H1 (cell line): ENCODE results near the gene HOXD11. TPM values are rescaled to one million over a fixed set of nuclear protein-coding genes. Genes with fewer than 3 reads are reported as not detected.

Source experiments
- CTCF ChIA-PET: fragments of 300-600 bp; sonication (Branson Sonifier 250); formaldehyde crosslinking; loops from one replicate; lab custom pipeline; 2021; ENCODE audit not compliant: partially characterized antibody; lab: Charles Lee
- POLR2A ChIA-PET: fragments of 300-600 bp; sonication (Branson Sonifier 250); formaldehyde crosslinking; loops from one replicate; lab custom pipeline; 2021; ENCODE audit warnings: inconsistent platforms; ENCODE audit not compliant: partially characterized antibody; lab: Charles Lee
- DNase-seq, 2 experiments: peaks; one replicate each; pipeline versions ENCODE4 v3.0.0 to v3.0.0-alpha.2; 2010 to 2022; ENCODE audit warnings: low spot score in 2 of 2, low read depth in 1 of 2, mixed read lengths in 1 of 2
- FAIRE-seq: peaks from 2 replicates; lab custom pipeline; 2011; peaks lifted over from hg19 to GRCh38; lab: Jason Lieb, UNC
- H2AFZ ChIP-seq: 2 replicates; pipeline ENCODE4 v1.8.1; 2012; ENCODE audit warnings: low read length, inconsistent platforms
- H2AK5ac ChIP-seq: 2 replicates; pipeline ENCODE4 v1.6.1; 2013; ENCODE audit warnings: low read depth, low read length
- H2BK120ac ChIP-seq: replicated peaks from 2 replicates; pipeline ENCODE3; 2013; ENCODE audit warnings: low read depth, low read length, inconsistent platforms
- H2BK12ac ChIP-seq: 2 replicates; pipeline ENCODE4 v1.6.1; 2013; ENCODE audit warnings: low read depth, low read length
- H2BK15ac ChIP-seq: 2 replicates; pipeline ENCODE4 v1.6.1; 2013; ENCODE audit warnings: low read length
- H2BK20ac ChIP-seq: 2 replicates; pipeline ENCODE4 v1.6.1; 2013; ENCODE audit warnings: low read length
- H2BK5ac ChIP-seq: 2 replicates; pipeline ENCODE4 v1.6.1; 2013; ENCODE audit warnings: low read depth, low read length
- H3K14ac ChIP-seq: 2 replicates; pipeline ENCODE4 v1.6.1; 2013; ENCODE audit warnings: inconsistent platforms; ENCODE audit not compliant: insufficient read length
- H3K18ac ChIP-seq: 2 replicates; pipeline ENCODE4 v1.6.1; 2013; ENCODE audit warnings: low read length; ENCODE audit errors: extremely low read depth
- H3K23ac ChIP-seq: 2 replicates; pipeline ENCODE4 v1.6.1; 2013; ENCODE audit warnings: inconsistent platforms; ENCODE audit not compliant: insufficient read length
- H3K23me2 ChIP-seq: 2 replicates; pipeline ENCODE4 v1.6.1; 2013; ENCODE audit warnings: low read depth, low read length
- H3K27ac ChIP-seq: 2 replicates; pipeline ENCODE4 v1.6.1; 2011; ENCODE audit warnings: low read depth, low read length, inconsistent platforms
- H3K27me3 ChIP-seq, 4 experiments: replicated peaks in 1 of 4; 1 replicate in 1 of 4; 2 replicates in 3 of 4; pipeline versions ENCODE4 v1.6.1 to v1.8.1; 2011 to 2013; ENCODE audit warnings: low read length in 3 of 4, mild to moderate bottlenecking in 3 of 4, inconsistent platforms in 2 of 4, mixed read lengths in 2 of 4, moderate library complexity in 1 of 4; ENCODE audit not compliant: control insufficient read depth in 3 of 4, insufficient read depth in 3 of 4; ENCODE audit errors: extremely low read depth in 1 of 4
- H3K36me3 ChIP-seq, 4 experiments: 2 replicates each; pipeline versions ENCODE4 v1.6.1 to v1.8.1; 2011 to 2013; ENCODE audit warnings: mild to moderate bottlenecking in 4 of 4, low read length in 3 of 4, moderate library complexity in 2 of 4, control low read depth in 1 of 4, inconsistent platforms in 1 of 4; ENCODE audit not compliant: insufficient read depth in 4 of 4, control insufficient read depth in 2 of 4
- H3K4ac ChIP-seq: replicated peaks from 2 replicates; pipeline ENCODE3; 2013; ENCODE audit warnings: low read length, low read depth, mixed read lengths, inconsistent platforms; ENCODE audit not compliant: insufficient read length
- H3K4me1 ChIP-seq, 4 experiments: replicated peaks in 1 of 4; 1 replicate in 1 of 4; 2 replicates in 3 of 4; pipeline versions ENCODE4 v1.6.1 to v1.8.1; 2011 to 2013; ENCODE audit warnings: low read length in 3 of 4, inconsistent platforms in 2 of 4, mixed read lengths in 1 of 4; ENCODE audit not compliant: insufficient read depth in 4 of 4, control insufficient read depth in 3 of 4
- H3K4me2 ChIP-seq, 2 experiments: 2 replicates each; pipeline versions ENCODE4 v1.6.1 to v1.8.1; 2011 to 2013; ENCODE audit warnings: low read depth in 2 of 2, low read length in 2 of 2, control low read depth in 1 of 2, inconsistent platforms in 1 of 2, mild to moderate bottlenecking in 1 of 2; ENCODE audit not compliant: insufficient read depth in 1 of 2
- H3K4me3 ChIP-seq, 4 experiments: fragments of 200-600, 300-600 bp in 1 of 4; sonication (generic), shearing (Covaris generic), sonication (Bioruptor Twin) in 1 of 4; 2 replicates each; pipeline versions ENCODE4 v1.5.1 to v1.8.1; 2011 to 2016; ENCODE audit warnings: low read length in 4 of 4, low read depth in 3 of 4, control low read depth in 2 of 4, inconsistent platforms in 2 of 4, mild to moderate bottlenecking in 2 of 4, mixed read lengths in 1 of 4, moderate library complexity in 1 of 4; ENCODE audit not compliant: insufficient read depth in 2 of 4; ENCODE audit errors: extremely low read depth in 1 of 4
- H3K56ac ChIP-seq: replicated peaks from 2 replicates; pipeline ENCODE3; 2013; ENCODE audit warnings: low read depth, mild to moderate bottlenecking, mixed read lengths, low read length, inconsistent platforms; ENCODE audit not compliant: insufficient read length
- H3K79me1 ChIP-seq: 2 replicates; pipeline ENCODE4 v1.6.1; 2013; ENCODE audit warnings: low read depth, low read length, control low read depth
- H3K79me2 ChIP-seq, 2 experiments: 2 replicates each; pipeline versions ENCODE4 v1.6.1 to v1.8.1; 2012 to 2013; ENCODE audit warnings: low read length in 2 of 2, mild to moderate bottlenecking in 2 of 2, inconsistent platforms in 1 of 2; ENCODE audit not compliant: insufficient read depth in 2 of 2, control insufficient read depth in 1 of 2
- H3K9ac ChIP-seq, 4 experiments: replicated peaks in 1 of 4; 1 replicate in 1 of 4; 2 replicates in 3 of 4; pipeline versions ENCODE4 v1.6.1 to v1.8.1; 2011 to 2013; ENCODE audit warnings: low read depth in 3 of 4, low read length in 3 of 4, control low read depth in 2 of 4, mild to moderate bottlenecking in 2 of 4, moderate library complexity in 2 of 4, inconsistent platforms in 1 of 4; ENCODE audit errors: extremely low read depth in 1 of 4
- H3K9me3 ChIP-seq, 2 experiments: 2 replicates each; pipeline versions ENCODE4 v1.6.1 to v1.8.1; 2012 to 2013; ENCODE audit warnings: mild to moderate bottlenecking in 2 of 2, moderate library complexity in 2 of 2, control low read depth in 1 of 2, inconsistent platforms in 1 of 2, low read depth in 1 of 2, low read length in 1 of 2, mixed read lengths in 1 of 2; ENCODE audit not compliant: insufficient read depth in 2 of 2
- H4K20me1 ChIP-seq, 2 experiments: replicated peaks in 1 of 2; 2 replicates each; pipeline versions ENCODE3 to v1.8.1; 2011 to 2013; ENCODE audit warnings: inconsistent platforms in 2 of 2, low read length in 2 of 2, mild to moderate bottlenecking in 1 of 2; ENCODE audit not compliant: insufficient read depth in 2 of 2, control insufficient read depth in 1 of 2
- H4K5ac ChIP-seq: 2 replicates; pipeline ENCODE4 v1.6.1; 2013; ENCODE audit warnings: low read length, low read depth, mixed read lengths, inconsistent platforms; ENCODE audit not compliant: insufficient read length
- H4K8ac ChIP-seq: 2 replicates; pipeline ENCODE4 v1.8.0; 2013; ENCODE audit warnings: mild to moderate bottlenecking, moderate library complexity, low read length, inconsistent platforms; ENCODE audit not compliant: insufficient read depth; ENCODE audit errors: extremely low read depth
- H4K91ac ChIP-seq: replicated peaks from 2 replicates; pipeline ENCODE3; 2013; ENCODE audit warnings: low read length, mixed read lengths, inconsistent platforms; ENCODE audit not compliant: insufficient read length
- EP300 ChIP-seq, 2 experiments: IDR thresholded peaks; 1 replicate in 1 of 2; 2 replicates in 1 of 2; pipeline ENCODE4 v1.6.1; 2011 to 2012; ENCODE audit warnings: low read depth in 2 of 2, low read length in 2 of 2, mild to moderate bottlenecking in 2 of 2, borderline replicate concordance in 1 of 2, inconsistent platforms in 1 of 2, moderate library complexity in 1 of 2
- EZH2 ChIP-seq: fragments of 200-600 bp; sonication (generic); IDR thresholded peaks from 2 replicates; pipeline ENCODE4 v1.7.1; 2012; ENCODE audit warnings: low read depth, mild to moderate bottlenecking, moderate library complexity, low read length, inconsistent platforms; ENCODE audit not compliant: severe bottlenecking
- TBP ChIP-seq: IDR thresholded peaks from 2 replicates; pipeline ENCODE4 v1.6.1; 2011; ENCODE audit warnings: low read depth, low read length, improper control_type of control experiment
- WGBS, 2 experiments: shearing (Covaris generic) in 1 of 2; methylation state at CpG; one replicate each; pipeline versions ENCODE4 v1.1.6 to v1.1.7; 2013 to 2015; ENCODE audit warnings: low lambda C conversion rate in 2 of 2, mixed read lengths in 2 of 2, inconsistent platforms in 1 of 2, low coverage in 1 of 2, missing lambda C conversion rate in 1 of 2; ENCODE audit not compliant: insufficient replicate concordance in 2 of 2, insufficient coverage in 1 of 2, insufficient read length in 1 of 2; ENCODE audit errors: extremely low coverage in 1 of 2, missing lambda C conversion rate in 1 of 2; 5-methylcytosine and 5-hydroxymethylcytosine counted together
- polyA plus RNA-seq, 7 experiments: library from polyadenylated mRNA; depleted of rRNA in 3 of 7; stranded (reverse) in 5 of 7; unstranded in 2 of 7; fragments of >200 nt in 5 of 7; fragments of 200-250 nt in 2 of 7; gene quantifications; 1 replicate in 5 of 7; 2 replicates in 1 of 7; 4 replicates in 1 of 7; pipeline versions ENCODE4 v1.2.1 to v1.2.3, GENCODE V29; 2011 to 2013; ENCODE audit warnings: missing spikeins in 2 of 7, mixed read lengths in 2 of 7
- total RNA-seq: library from RNA; stranded (reverse); fragmentation: NEBNext Ultra II Directional; extraction: Animal tissue kit (Norgen Biotek cat#: 25700); gene quantifications from 2 replicates; pipeline ENCODE4 v1.2.1, GENCODE V29; 2021

HOXD11 gene
- total and polyA plus RNA-seq, 2 of the 8 experiments (the other 6 are each of a cell fraction or from before 2014, with no cell fraction given): not detected

DNA sequence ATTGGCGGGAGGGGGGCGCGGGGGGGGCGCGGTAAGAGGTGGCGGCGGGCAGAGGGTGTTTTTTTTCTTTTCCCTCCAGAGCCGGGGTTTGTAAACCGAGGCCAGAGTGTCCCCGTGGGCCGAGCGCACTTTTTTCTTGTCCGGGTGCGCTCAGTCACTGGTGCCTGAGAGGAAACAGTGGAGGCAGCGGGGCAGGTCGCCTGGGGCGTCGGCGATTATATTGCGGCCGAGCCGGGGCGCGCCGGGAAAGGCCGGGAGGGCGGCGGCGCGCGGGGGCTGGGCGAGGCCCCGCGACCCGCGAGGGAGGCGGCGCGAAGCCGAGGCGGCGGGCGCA is 22.7 kb downstream of the HOXD11 start:
- FAIRE-seq (no peak), DNase-seq (peak in 1 of 2 experiments; percentile 57)
- no peak overlapping the region for H3K23ac ChIP-seq
- no peaks in the 10 kb centered on the region for H3K79me2 ChIP-seq
- H4K8ac ChIP-seq: no peak overlapping the region
- no peak overlapping the region for H4K91ac ChIP-seq
- H2BK5ac ChIP-seq: no peak overlapping the region
- no peaks in the 10 kb centered on the region; the same call in 1 of the 2 replicates for H3K23me2 ChIP-seq
- peak overlapping the region; percentile 57 to 70; a peak in 3 of 4 replicates for H3K4me2 ChIP-seq
- POLR2A ChIA-PET: interaction anchor here (1.2 kb wide), 1 partner anchor 26 kb away, joined by 3 read pairs; no protein-coding TSS in a partner anchor
- H2BK20ac ChIP-seq: no peak overlapping the region
- no peaks in the 10 kb centered on the region for H3K79me1 ChIP-seq
- H3K14ac ChIP-seq: no peak overlapping the region
- no peak overlapping the region for H2BK15ac ChIP-seq
- 0% methylated on average over 7 of the region's 43 CpGs; no CpG with 5 or more reads in 1 of the 2 experiments for WGBS, 2 experiments
- no peak overlapping the region for H3K27ac ChIP-seq
- H3K4me1 ChIP-seq: peaks cover 0 to 11% (median 5%) of the 10 kb centered on the region in 4 experiments; a peak in 6 of 7 replicates
- H3K27me3 ChIP-seq: peaks cover 94 to 100% (median 98%) of the 10 kb centered on the region in 4 experiments
- no peak overlapping the region for H2AK5ac ChIP-seq
- H2BK12ac ChIP-seq: no peak overlapping the region
- no peak overlapping the region for H3K18ac ChIP-seq
- no peaks in the 10 kb centered on the region for H3K9me3 ChIP-seq
- H4K5ac ChIP-seq: no peak overlapping the region
- peak overlapping the region in 2 of 4 experiments; percentile 11 to 24; a peak in 2 of 8 replicates for H3K4me3 ChIP-seq
- peaks cover 0 to 17% (median 0%) of the 10 kb centered on the region in 4 experiments; a peak in 1 of 8 replicates for H3K36me3 ChIP-seq
- H3K4ac ChIP-seq: no peak overlapping the region
- H3K56ac ChIP-seq: no peak overlapping the region
- no peak overlapping the region for H2AFZ ChIP-seq
- no peak overlapping the region for H2BK120ac ChIP-seq
- no peak overlapping the region for H3K9ac ChIP-seq
- CTCF ChIA-PET: interaction anchor here (0.6 to 6.2 kb wide), 11 partner anchors 9 to 1019 kb away, joined by 3 to 72 read pairs (median 4); no protein-coding TSS in a partner anchor
- H4K20me1 ChIP-seq: peaks cover 18 to 28% of the 10 kb centered on the region in 2 experiments
- TF ChIP-seq EP300 (IDR thresholded peaks at IDR 0.05; ENCODE audit: borderline replicate concordance in 1 of 2, low read depth in 2 of 2, low read length in 2 of 2): no peak
- TF ChIP-seq EZH2: no peak
- TF ChIP-seq TBP: no peak
